Right atrium auricular region (tissue), 2 donors: ENCODE data around the gene HIGD1C. TPM values are rescaled to one million over a fixed set of nuclear protein-coding genes. Genes with fewer than 3 reads are reported as not detected.

Source experiments
- DNase-seq: peaks from one replicate; pipeline ENCODE4 v3.0.0-alpha.2; 2019; ENCODE audit warnings: low spot score
- H3K27ac ChIP-seq, 2 donors: fragments of 200-600 bp; sonication (generic); 1 replicate in 1 of 2; 2 replicates in 1 of 2; pipeline ENCODE4 v1.5.1; 2016 to 2019
- H3K27me3 ChIP-seq, 2 donors: fragments of 200-600 bp; sonication (generic); one replicate each; pipeline versions ENCODE4 v1.5.1 to v1.6.0; 2017 to 2019
- H3K36me3 ChIP-seq: fragments of 200-600 bp; sonication (generic); one replicate; pipeline ENCODE4 v1.5.1; 2016
- H3K4me1 ChIP-seq, 2 donors: fragments of 200-600 bp; sonication (generic); one replicate each; pipeline versions ENCODE4 v1.5.1 to v1.6.0; 2017 to 2019
- H3K4me3 ChIP-seq, 2 donors: fragments of 200-600 bp; sonication (generic); 1 replicate in 1 of 2; 2 replicates in 1 of 2; pipeline ENCODE4 v1.5.1; 2017 to 2019; ENCODE audit warnings: mild to moderate bottlenecking in 1 of 2, moderate library complexity in 1 of 2
- H3K9me3 ChIP-seq, 2 donors: fragments of 200-600 bp; sonication (generic); one replicate each; pipeline ENCODE4 v1.5.1; 2019
- CTCF ChIP-seq, 2 donors: fragments of 200-600 bp; sonication (generic); IDR thresholded peaks; one replicate each; pipeline ENCODE4 v1.5.1; 2019; ENCODE audit warnings: antibody characterized with exemption in 2 of 2
- total RNA-seq, 2 donors: library from RNA; depleted of rRNA; stranded (reverse); fragments of >200 nt; gene quantifications; one replicate each; pipeline ENCODE4 v1.1.0, GENCODE V29; 2016

HIGD1C gene
- total RNA-seq, 2 donors from 2014 or later: not detected

GRCh38 chr12:50918584-50919316, 33.6 kb upstream of the HIGD1C start:
- DNase-seq: no peak
- TF ChIP-seq CTCF (IDR thresholded peaks at IDR 0.05): no peak
- peaks cover 0 to 18% of the 10 kb centered on the region in 2 donors for H3K4me1 ChIP-seq
- no peaks in the 10 kb centered on the region for H3K36me3 ChIP-seq
- H3K9me3 ChIP-seq: peaks cover 0 to 7% of the 10 kb centered on the region in 2 donors
- no peaks in the 10 kb centered on the region for H3K27me3 ChIP-seq
- H3K27ac ChIP-seq: no peak overlapping the region
- H3K4me3 ChIP-seq: no peak overlapping the region

GRCh38 chr12:50922820-50923219, 29.5 kb upstream of the HIGD1C start:
- DNase-seq: no peak
- Histone ChIP-seq H3K36me3 (no peaks in the 10 kb centered on the region), H3K4me1 (peaks cover 0 to 27% of the 10 kb centered on the region in 2 donors), H3K4me3 (peak overlapping the region in 1 of 2 donors; percentile 81), H3K9me3 (no peaks in the 10 kb centered on the region), H3K27ac (peak overlapping the region; percentile 88 to 91), H3K27me3 (no peaks in the 10 kb centered on the region)
- TF ChIP-seq CTCF (IDR thresholded peaks at IDR 0.05): no peak

GRCh38 chr12:50923361-50924130, 28.8 kb upstream of the HIGD1C start:
- Histone ChIP-seq H3K36me3 (no peaks in the 10 kb centered on the region), H3K27ac (peak overlapping the region; percentile 88 to 91), H3K27me3 (no peaks in the 10 kb centered on the region), H3K4me3 (peak overlapping the region; percentile 51 to 81), H3K9me3 (no peaks in the 10 kb centered on the region), H3K4me1 (peaks cover 0 to 35% of the 10 kb centered on the region in 2 donors)
- no peak for TF ChIP-seq CTCF (IDR thresholded peaks at IDR 0.05)
- DNase-seq: no peak

GRCh38 chr12:50924131-50924438, 28.3 kb upstream of the HIGD1C start:
- Histone ChIP-seq H3K36me3 (no peaks in the 10 kb centered on the region), H3K27me3 (no peaks in the 10 kb centered on the region), H3K4me1 (peaks cover 0 to 40% of the 10 kb centered on the region in 2 donors), H3K27ac (peak overlapping the region; percentile 88 to 91), H3K9me3 (no peaks in the 10 kb centered on the region), H3K4me3 (peak overlapping the region; percentile 51 to 81)
- TF ChIP-seq CTCF (IDR thresholded peaks at IDR 0.05): no peak
- no peak for DNase-seq

- Histone ChIP-seq H3K27me3 (no peaks in the 10 kb centered on the region), H3K4me3 (peak overlapping the region; percentile 51 to 81), H3K36me3 (peaks cover 6% of the 10 kb centered on the region), H3K9me3 (no peaks in the 10 kb centered on the region), H3K4me1 (peaks cover 0 to 42% of the 10 kb centered on the region in 2 donors), H3K27ac (peak overlapping the region; percentile 88 to 91)
- peak; percentile 96 for DNase-seq
- TF ChIP-seq CTCF (IDR thresholded peaks at IDR 0.05): no peak
Measured at GRCh38 chr12:50924439-50925341, 27.7 kb upstream of the HIGD1C start.
